ENCODE data around the gene TDRD15. TPM values are rescaled to one million over a fixed set of nuclear protein-coding genes. Genes with fewer than 3 reads are reported as not detected.

Gene TDRD15
- total RNA-seq, 2 donors from 2014 or later: 0.07 to 0.14 TPM

DNA sequence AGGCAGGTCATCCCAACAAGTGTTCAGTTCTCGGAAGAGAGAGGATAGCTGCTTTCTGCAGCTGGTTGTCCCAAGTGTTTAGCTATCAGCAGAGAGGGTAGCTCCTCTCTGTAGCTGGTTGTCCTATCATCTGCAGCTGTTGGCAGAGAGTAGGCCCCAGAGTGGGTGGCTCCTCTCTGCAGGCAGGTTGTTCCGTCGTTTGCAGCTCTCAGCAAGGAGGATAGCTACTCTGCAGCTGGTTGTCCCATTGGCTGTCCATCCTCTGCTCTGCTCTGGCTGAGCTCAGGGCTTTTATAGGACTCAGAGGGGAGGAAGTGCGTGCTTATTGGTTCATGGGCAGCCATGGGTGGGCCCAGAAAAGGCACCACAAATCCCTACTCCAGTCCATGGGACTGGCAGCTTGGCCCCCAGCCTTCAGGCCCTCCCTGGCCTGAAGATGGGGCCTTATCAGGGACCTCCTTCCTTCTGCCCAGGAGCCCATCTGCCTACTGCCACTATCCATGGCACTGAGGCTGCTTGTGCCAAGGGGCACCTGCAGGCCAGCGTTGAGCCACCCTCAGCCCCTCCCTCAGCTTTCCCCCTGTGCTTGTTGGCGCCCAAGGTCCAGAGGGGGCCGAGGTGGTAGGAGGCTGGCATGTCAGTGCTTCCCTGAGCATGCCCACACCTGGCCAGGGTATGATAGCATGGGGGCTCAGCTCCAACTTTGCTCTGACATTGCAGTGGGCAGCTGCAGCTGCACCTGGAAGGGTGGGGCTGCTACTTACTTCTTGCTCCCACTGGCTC is 38.3 kb downstream of the TDRD15 start:
- Mint-ChIP-seq H3K4me1 (ENCODE audit: low read depth in 2 of 2) (no peaks in the 10 kb centered on the region), H3K4me3 (no peak overlapping the region), H3K27me3 (peaks cover 0 to 3% of the 10 kb centered on the region in 2 donors), H3K9me3 (no peaks in the 10 kb centered on the region), H3K36me3 (no peaks in the 10 kb centered on the region), H3K27ac (no peak overlapping the region)
- DNase-seq (ENCODE audit: low spot score) (no peak), ATAC-seq (peak; percentile 27 to 36)

- Mint-ChIP-seq H3K9me3 (no peaks in the 10 kb centered on the region), H3K27ac (no peak overlapping the region), H3K4me1 (ENCODE audit: low read depth in 2 of 2) (no peaks in the 10 kb centered on the region), H3K4me3 (no peak overlapping the region), H3K27me3 (peaks cover 0 to 3% of the 10 kb centered on the region in 2 donors), H3K36me3 (no peaks in the 10 kb centered on the region)
- peak in 1 of 2 donors; percentile 20 for ATAC-seq
- no peak for DNase-seq (ENCODE audit: low spot score)
Observed at GRCh38 chr2:21162615-21162878, 38.8 kb downstream of the TDRD15 start.

DNA sequence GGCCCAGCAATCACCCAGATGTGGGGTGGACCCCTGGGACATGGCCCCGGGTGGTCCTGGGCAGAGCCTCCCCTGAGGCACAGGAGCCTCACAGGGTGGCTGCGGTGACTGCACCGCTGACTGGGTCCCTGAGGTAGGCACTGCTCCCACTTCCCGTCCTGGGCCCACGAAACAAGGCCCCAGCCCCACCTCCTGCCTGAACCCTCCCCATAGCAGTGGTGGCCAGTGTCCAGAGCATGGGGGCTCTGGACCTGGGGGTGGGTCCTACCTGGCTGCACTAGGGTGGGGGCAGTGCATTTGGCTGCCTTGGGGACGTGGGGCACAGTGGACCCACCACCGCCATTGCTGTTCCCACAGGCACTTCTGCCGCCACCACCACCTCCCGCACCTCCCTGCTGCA is 39.4 kb downstream of the TDRD15 start:
- H3K4me1 Mint-ChIP-seq (ENCODE audit: low read depth in 2 of 2): no peaks in the 10 kb centered on the region
- peaks cover 0 to 5% of the 10 kb centered on the region in 2 donors for H3K27me3 Mint-ChIP-seq
- DNase-seq (ENCODE audit: low spot score): no peak
- H3K9me3 Mint-ChIP-seq: no peaks in the 10 kb centered on the region
- peak; percentile 6 to 53 for ATAC-seq
- H3K4me3 Mint-ChIP-seq: no peak overlapping the region
- H3K27ac Mint-ChIP-seq: no peak overlapping the region
- no peaks in the 10 kb centered on the region for H3K36me3 Mint-ChIP-seq

DNA sequence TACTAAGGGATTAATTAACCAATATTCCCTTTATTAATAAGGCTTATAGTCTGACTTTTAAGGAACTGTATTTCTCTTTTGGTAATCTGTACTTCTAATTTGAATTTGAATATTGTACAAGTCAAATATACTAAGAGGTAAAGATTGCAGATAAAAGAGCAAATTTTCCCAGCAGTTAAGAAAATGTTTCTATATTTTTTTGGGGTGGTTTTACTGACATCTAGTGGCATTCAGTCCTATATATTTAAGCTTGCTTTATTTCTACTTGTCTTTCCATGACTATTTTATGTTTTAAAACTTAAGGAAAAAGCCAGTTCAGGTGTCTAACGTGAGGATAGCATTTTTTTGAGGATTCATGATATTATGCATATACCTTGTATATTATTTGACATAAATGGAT is 41.6 kb downstream of the TDRD15 start:
- Mint-ChIP-seq H3K36me3 (no peaks in the 10 kb centered on the region), H3K27me3 (peaks cover 0 to 8% of the 10 kb centered on the region in 2 donors), H3K9me3 (no peaks in the 10 kb centered on the region), H3K4me3 (no peak overlapping the region), H3K4me1 (ENCODE audit: low read depth in 2 of 2) (no peaks in the 10 kb centered on the region), H3K27ac (no peak overlapping the region)
- no peak for ATAC-seq
- DNase-seq (ENCODE audit: low spot score): no peak

DNA sequence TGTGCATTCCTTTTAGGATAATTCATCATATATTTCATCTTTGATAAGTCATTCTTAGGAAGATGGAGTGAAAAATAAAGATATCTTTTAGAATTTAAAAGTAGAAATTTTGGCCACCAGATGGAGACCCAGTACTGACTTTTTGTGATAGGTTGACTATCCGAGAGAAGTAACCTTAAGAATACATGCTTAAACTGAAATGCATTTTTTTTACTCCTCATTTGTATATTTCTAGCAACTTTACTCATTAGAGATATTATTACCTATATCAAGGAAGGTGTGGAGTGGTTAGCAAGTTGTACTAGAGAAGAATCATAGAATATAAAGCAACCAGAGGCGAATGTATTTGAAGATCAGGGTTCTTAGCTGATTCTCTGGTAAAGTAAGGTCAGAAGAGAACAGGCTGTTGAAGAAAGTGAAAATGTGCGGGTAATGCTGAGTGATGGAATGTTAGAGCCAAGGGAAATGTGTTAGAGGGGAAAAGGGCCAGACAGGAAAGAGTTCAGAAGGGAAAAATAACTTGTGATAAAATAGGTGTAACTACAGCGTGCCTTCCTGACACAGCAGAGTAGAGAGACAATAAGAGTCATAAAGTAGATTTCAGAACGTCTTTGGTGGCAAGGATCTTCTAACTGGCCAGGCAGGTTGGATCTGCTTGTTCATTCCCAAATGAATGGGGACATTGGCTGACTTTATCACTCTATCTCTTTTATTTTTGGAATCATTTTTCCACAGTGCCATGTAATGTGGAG is 52.3 kb downstream of the TDRD15 start:
- DNase-seq (ENCODE audit: low spot score) (no peak), ATAC-seq (no peak)
- Mint-ChIP-seq H3K4me1 (ENCODE audit: low read depth in 2 of 2) (no peaks in the 10 kb centered on the region), H3K4me3 (no peak overlapping the region), H3K27me3 (peaks cover 6 to 7% of the 10 kb centered on the region in 2 donors), H3K27ac (no peak overlapping the region), H3K36me3 (no peaks in the 10 kb centered on the region), H3K9me3 (no peaks in the 10 kb centered on the region)

DNA sequence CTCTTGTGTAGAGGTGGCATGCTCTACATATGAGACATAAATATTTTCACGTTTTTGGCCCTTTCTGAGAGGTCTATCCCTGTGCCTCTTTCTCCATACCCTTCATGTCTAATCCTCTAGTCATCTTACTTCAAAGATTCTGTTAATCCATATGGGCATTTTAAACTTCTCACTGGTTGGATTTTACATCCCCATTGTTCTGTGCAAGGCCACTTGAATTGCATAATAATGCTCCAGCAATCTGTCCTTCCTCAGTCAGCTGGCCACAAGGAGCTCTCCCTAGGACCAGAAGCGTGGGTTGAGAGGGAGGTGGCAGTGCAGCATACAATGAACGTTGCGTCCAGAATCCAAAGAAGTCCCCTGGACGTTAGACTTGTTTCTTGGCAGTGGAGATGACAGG is 58.2 kb downstream of the TDRD15 start:
- DNase-seq (ENCODE audit: low spot score) (no peak), ATAC-seq (no peak)
- H3K27ac Mint-ChIP-seq: no peak overlapping the region
- no peak overlapping the region for H3K4me3 Mint-ChIP-seq
- no peaks in the 10 kb centered on the region for H3K27me3 Mint-ChIP-seq
- H3K4me1 Mint-ChIP-seq (ENCODE audit: low read depth in 2 of 2): no peaks in the 10 kb centered on the region
- H3K36me3 Mint-ChIP-seq: no peaks in the 10 kb centered on the region
- H3K9me3 Mint-ChIP-seq: no peaks in the 10 kb centered on the region

DNA sequence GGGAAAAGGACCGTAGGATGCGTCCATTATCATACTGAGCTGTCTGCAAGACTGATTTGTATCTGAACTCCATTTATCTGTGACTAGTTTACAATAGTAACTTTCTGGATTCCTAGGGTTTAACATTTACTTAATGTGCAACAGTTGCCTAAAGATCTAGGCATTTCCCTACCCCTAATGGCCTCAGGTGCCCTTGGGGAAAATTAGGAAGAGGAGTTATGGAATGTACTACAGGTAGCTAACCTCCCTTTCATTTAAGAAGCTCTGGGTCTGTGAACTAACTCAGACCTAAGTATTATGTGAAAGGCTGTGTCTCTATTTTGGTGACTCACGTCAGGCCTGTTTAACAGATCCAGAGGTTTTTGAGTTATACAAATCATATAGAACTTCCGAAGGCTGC is 59.5 kb downstream of the TDRD15 start:
- Mint-ChIP-seq H3K27ac (no peak overlapping the region), H3K36me3 (no peaks in the 10 kb centered on the region), H3K9me3 (no peaks in the 10 kb centered on the region), H3K27me3 (no peaks in the 10 kb centered on the region), H3K4me1 (ENCODE audit: low read depth in 2 of 2) (no peaks in the 10 kb centered on the region), H3K4me3 (no peak overlapping the region)
- DNase-seq (ENCODE audit: low spot score): no peak
- no peak for ATAC-seq

GRCh38 chr2:21183726-21184125 is 60.0 kb downstream of the TDRD15 start:
- Mint-ChIP-seq H3K36me3 (no peaks in the 10 kb centered on the region), H3K27me3 (no peaks in the 10 kb centered on the region), H3K4me1 (ENCODE audit: low read depth in 2 of 2) (no peaks in the 10 kb centered on the region), H3K4me3 (no peak overlapping the region), H3K27ac (no peak overlapping the region), H3K9me3 (no peaks in the 10 kb centered on the region)
- ATAC-seq (no peak), DNase-seq (ENCODE audit: low spot score) (no peak)

DNA sequence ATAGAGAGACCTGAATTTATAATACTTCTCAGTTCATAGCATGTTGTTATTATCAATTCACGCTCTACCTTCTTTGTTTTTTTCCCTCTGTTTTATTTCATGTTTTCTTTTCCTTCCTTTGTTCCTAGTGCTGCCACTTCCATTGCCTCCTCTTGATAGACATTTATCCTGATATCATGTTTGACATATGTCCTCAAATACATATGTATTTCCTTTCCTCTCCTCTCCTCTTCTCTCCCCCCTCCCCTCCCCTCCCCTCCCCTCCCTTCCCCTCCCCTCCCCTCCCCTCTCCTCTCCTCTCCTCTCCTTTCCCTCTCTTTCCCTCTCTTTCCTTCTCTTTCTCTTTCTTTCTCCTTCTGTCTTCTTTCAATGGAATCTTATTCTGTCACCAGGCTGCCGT is 67.8 kb downstream of the TDRD15 start:
- no peak overlapping the region for H3K27ac Mint-ChIP-seq
- no peaks in the 10 kb centered on the region for H3K4me1 Mint-ChIP-seq (ENCODE audit: low read depth in 2 of 2)

More for the DNA sequence above, 67.8 kb downstream of the TDRD15 start:
- H3K4me3 Mint-ChIP-seq: no peak overlapping the region
- no peaks in the 10 kb centered on the region for H3K9me3 Mint-ChIP-seq
- no peak for DNase-seq (ENCODE audit: low spot score)
- no peaks in the 10 kb centered on the region for H3K36me3 Mint-ChIP-seq
- ATAC-seq: no peak
- H3K27me3 Mint-ChIP-seq: no peaks in the 10 kb centered on the region

Other genes starting within 250 kb of the TDRD15 start
- not detected for gene APOB, start 79.9 kb upstream of the TDRD15 start, total RNA-seq